ENCODE measurements around the gene ZCCHC24.

The ZCCHC24 gene

GRCh38 chr10:79411546-79412495 lies 33.6 kb downstream of the ZCCHC24 start:
- DNase-seq (ENCODE audit: low read depth, low spot score), result no peak

- no peak for DNase-seq (ENCODE audit: low read depth, low spot score)
Measured at GRCh38 chr10:79410315-79411094, 34.9 kb downstream of the ZCCHC24 start.

GRCh38 chr10:79409726-79410085 lies 35.7 kb downstream of the ZCCHC24 start:
- no peak for DNase-seq (ENCODE audit: low read depth, low spot score)

GRCh38 chr10:79409038-79409725 lies 36.2 kb downstream of the ZCCHC24 start:
- no peak for DNase-seq (ENCODE audit: low read depth, low spot score)

- no peak for DNase-seq (ENCODE audit: low read depth, low spot score)
Measured at GRCh38 chr10:79407811-79408795, 37.3 kb downstream of the ZCCHC24 start.

- DNase-seq (ENCODE audit: low read depth, low spot score), result no peak
Measured at GRCh38 chr10:79407423-79407796, 38.0 kb downstream of the ZCCHC24 start.

- peak; percentile 56 for DNase-seq (ENCODE audit: low read depth, low spot score)
Measured at GRCh38 chr10:79406683-79407422, 38.6 kb downstream of the ZCCHC24 start.

GRCh38 chr10:79405995-79406515 lies 39.4 kb downstream of the ZCCHC24 start:
- DNase-seq (ENCODE audit: low read depth, low spot score), result no peak

- peak; percentile 45 for DNase-seq (ENCODE audit: low read depth, low spot score)
Measured at GRCh38 chr10:79405221-79405994, 40.0 kb downstream of the ZCCHC24 start.

GRCh38 chr10:79404690-79405131 lies 40.7 kb downstream of the ZCCHC24 start:
- DNase-seq (ENCODE audit: low read depth, low spot score), result no peak

- DNase-seq (ENCODE audit: low read depth, low spot score), result peak; percentile 76
Measured at GRCh38 chr10:79404231-79404609, 41.2 kb downstream of the ZCCHC24 start.

- peak; percentile 43 for DNase-seq (ENCODE audit: low read depth, low spot score)
Measured at GRCh38 chr10:79403441-79404230, 41.8 kb downstream of the ZCCHC24 start.

GRCh38 chr10:79402951-79403350 lies 42.5 kb downstream of the ZCCHC24 start:
- DNase-seq (ENCODE audit: low read depth, low spot score), result no peak

- no peak for DNase-seq (ENCODE audit: low read depth, low spot score)
Measured at GRCh38 chr10:79402625-79402946, 42.8 kb downstream of the ZCCHC24 start.

GRCh38 chr10:79401015-79401921 lies 44.2 kb downstream of the ZCCHC24 start:
- no peak for DNase-seq (ENCODE audit: low read depth, low spot score)

- peak; percentile 78 for DNase-seq (ENCODE audit: low read depth, low spot score)
Measured at GRCh38 chr10:79400146-79401004, 45.0 kb downstream of the ZCCHC24 start.

All from ELF-1 (cell line).